ENCODE results near the gene NLK. TPM values are rescaled to one million over a fixed set of nuclear protein-coding genes. Genes with fewer than 3 reads are reported as not detected.
A peak's percentile ranks its signal among the peaks of the same experiment; 100 is the strongest.

NLK gene
- total RNA-seq, 1 donor from 2014 or later: 26.3 TPM

- Histone ChIP-seq H3K36me3 (no peaks in the 10 kb centered on the region), H3K27ac (replicated peaks) (no peak overlapping the region), H3K9me3 (replicated peaks) (no peaks in the 10 kb centered on the region), H3K27me3 (ENCODE audit: low read depth) (no peaks in the 10 kb centered on the region), H3K4me3 (no peak overlapping the region), H3K4me1 (peaks cover 37% of the 10 kb centered on the region)
- no peak for TF ChIP-seq CTCF (IDR thresholded peaks at IDR 0.05; ENCODE audit: borderline replicate concordance)
- intact Hi-C loops (cut with micrococcal nuclease): no loop called here
- DNase-seq: no peak
Observed at GRCh38 chr17:28078341-28079229, 36.1 kb downstream of the NLK start.

- peak overlapping the region; percentile 10 for H3K27ac ChIP-seq (replicated peaks)
- intact Hi-C loops (cut with micrococcal nuclease): no loop called here
Observed at GRCh38 chr17:28081467-28081866, 39.0 kb downstream of the NLK start.

GRCh38 chr17:28085766-28086165, 43.3 kb downstream of the NLK start:
- peaks cover 30% of the 10 kb centered on the region for H3K4me1 ChIP-seq
- no peak for DNase-seq
- H3K4me3 ChIP-seq: no peak overlapping the region
- H3K27ac ChIP-seq (replicated peaks): no peak overlapping the region
- TF ChIP-seq CTCF (IDR thresholded peaks at IDR 0.05; ENCODE audit: borderline replicate concordance): no peak
- intact Hi-C loops (cut with micrococcal nuclease): no loop called here
- H3K36me3 ChIP-seq: no peaks in the 10 kb centered on the region
- H3K27me3 ChIP-seq (ENCODE audit: low read depth): no peaks in the 10 kb centered on the region
- H3K9me3 ChIP-seq (replicated peaks): peaks cover 3% of the 10 kb centered on the region

More at GRCh38 chr17:28081467-28081866, 39.0 kb downstream of the NLK start:
- no peak for TF ChIP-seq CTCF (IDR thresholded peaks at IDR 0.05; ENCODE audit: borderline replicate concordance)
- no peaks in the 10 kb centered on the region for H3K36me3 ChIP-seq
- no peak overlapping the region for H3K4me3 ChIP-seq
- peaks cover 37% of the 10 kb centered on the region for H3K4me1 ChIP-seq
- no peaks in the 10 kb centered on the region for H3K27me3 ChIP-seq (ENCODE audit: low read depth)
- no peaks in the 10 kb centered on the region for H3K9me3 ChIP-seq (replicated peaks)
- no peak for DNase-seq

GRCh38 chr17:28086519-28086918, 44.0 kb downstream of the NLK start:
- intact Hi-C loops (cut with micrococcal nuclease): no loop called here
- DNase-seq: no peak
- no peaks in the 10 kb centered on the region for H3K36me3 ChIP-seq
- no peaks in the 10 kb centered on the region for H3K27me3 ChIP-seq (ENCODE audit: low read depth)
- no peak overlapping the region for H3K27ac ChIP-seq (replicated peaks)
- peaks cover 3% of the 10 kb centered on the region for H3K9me3 ChIP-seq (replicated peaks)
- peaks cover 27% of the 10 kb centered on the region for H3K4me1 ChIP-seq
- H3K4me3 ChIP-seq: no peak overlapping the region
- TF ChIP-seq CTCF (IDR thresholded peaks at IDR 0.05; ENCODE audit: borderline replicate concordance): no peak

- Histone ChIP-seq H3K9me3 (replicated peaks) (peaks cover 3% of the 10 kb centered on the region), H3K27me3 (ENCODE audit: low read depth) (no peaks in the 10 kb centered on the region), H3K36me3 (no peaks in the 10 kb centered on the region), H3K27ac (replicated peaks) (no peak overlapping the region), H3K4me3 (no peak overlapping the region), H3K4me1 (peaks cover 19% of the 10 kb centered on the region)
- DNase-seq: no peak
- intact Hi-C loops (cut with micrococcal nuclease): no loop called here
- no peak for TF ChIP-seq CTCF (IDR thresholded peaks at IDR 0.05; ENCODE audit: borderline replicate concordance)
Observed at GRCh38 chr17:28087743-28088142, 45.3 kb downstream of the NLK start.
